T-helper 2 cell (primary cell): ENCODE data around the gene DEFB127.
"Not testable (repeated sequence)": the region's sequence is repeated elsewhere in the genome, so short reads cannot be mapped to it uniquely, and the experiment has no call there.

ENCODE experiments used
- DNase-seq, 5 experiments: peaks; one replicate each; pipeline versions ENCODE4 v3.0.0 to v3.0.0-alpha.2; 2012 to 2022
- total RNA-seq, 2 donors: gene quantifications; one replicate each; lab custom pipeline; 2026; lab: John Stamatoyannopoulos, UW

Gene DEFB127
- 0 reads per million in 2 donors for total RNA-seq

DNA sequence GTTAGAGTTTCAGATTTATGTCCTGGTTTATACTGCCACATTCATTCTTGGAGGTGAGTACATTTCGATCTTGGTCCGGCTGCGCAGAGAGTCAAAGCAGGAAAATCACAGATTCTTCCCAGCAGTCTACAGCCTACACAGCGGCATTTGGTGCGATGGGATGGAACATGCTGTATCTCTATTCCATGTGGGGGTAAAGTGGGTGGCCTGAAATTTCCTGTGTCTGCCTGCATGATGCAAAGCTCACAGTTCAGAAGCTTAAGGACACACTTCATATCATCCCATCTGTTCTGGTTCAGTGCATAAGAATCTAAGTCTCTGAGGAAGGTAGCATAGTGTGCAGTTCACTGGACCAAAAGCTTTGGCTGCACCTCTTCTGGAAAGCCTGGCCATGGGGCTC lies at the start of gene DEFB127:
Gene DEFB127 (plus strand): TSS at position 301 of the 400 bp plus-strand sequence. CDS start 91 bp downstream, at position 392.
- no peak for DNase-seq

DNA sequence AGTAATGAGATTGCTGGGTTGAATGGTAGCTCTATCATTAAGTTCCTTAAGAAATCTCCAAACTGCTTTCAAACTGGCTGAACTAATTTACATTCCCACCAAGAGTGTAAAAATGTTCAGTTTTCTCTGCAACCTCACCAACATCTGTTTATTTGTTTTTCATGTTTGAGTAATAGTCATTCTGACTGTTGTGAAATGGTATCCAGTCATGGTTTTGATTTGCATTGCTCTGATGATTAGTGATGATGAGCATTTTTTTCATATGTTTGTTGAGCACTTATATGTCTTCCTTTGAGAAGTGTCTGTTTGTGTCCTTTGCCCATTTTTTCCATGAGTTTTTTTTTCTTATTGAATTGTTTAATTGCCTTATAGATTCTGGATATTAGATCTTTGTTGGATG lies 44.9 kb upstream of the DEFB127 start:
- DNase-seq: no peak

GRCh38 chr20:117518-117917 lies 39.7 kb upstream of the DEFB127 start:
- DNase-seq: no peak

DNA sequence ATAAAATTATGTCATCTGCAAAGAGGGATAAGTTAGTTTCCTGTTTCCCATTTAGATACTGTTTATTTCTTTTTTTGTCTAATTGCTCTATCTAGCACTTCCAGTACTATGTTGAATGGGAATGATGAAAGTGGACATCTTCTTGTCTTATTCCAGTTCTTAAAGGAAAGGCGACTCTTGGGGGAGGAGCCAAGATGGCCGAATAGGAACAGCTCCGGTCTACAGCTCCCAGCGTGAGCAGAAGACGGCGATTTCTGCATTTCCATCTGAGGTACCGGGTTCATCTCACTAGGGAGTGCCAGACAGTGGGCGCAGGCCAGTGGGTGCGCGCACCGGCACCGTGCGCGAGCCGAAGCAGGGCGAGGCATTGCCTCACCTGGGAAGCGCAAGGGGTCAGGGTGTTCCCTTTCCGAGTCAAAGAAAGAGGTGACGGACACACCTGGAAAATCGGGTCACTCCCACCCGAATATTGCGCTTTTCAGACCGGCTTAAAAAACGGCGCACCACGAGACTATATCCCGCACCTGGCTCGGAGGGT lies 27.4 kb upstream of the DEFB127 start:
- DNase-seq: not testable (repeated sequence)

- DNase-seq: peak in 1 of 5 experiments; percentile 25
These were observed 19.4 kb upstream of the DEFB127 start for GRCh38 chr20:137668-138490.

DNA sequence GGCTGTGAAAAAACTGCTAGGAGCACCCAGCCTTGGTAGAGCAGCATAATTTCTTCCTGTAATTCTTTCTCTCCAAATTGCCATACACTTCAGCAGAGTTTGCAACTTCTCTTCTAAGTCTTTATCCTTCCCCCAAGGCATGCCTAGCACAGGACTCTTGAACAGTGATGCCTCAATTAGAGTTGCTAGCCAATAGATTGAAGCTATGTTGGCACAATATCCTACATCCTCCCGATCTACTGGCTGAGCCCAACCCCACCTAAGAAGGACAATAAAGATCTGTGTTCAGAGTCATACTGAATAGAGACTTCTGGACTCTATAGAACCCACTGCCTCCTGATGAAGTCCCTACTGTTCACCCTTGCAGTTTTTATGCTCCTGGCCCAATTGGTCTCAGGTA lies 15.0 kb upstream of the DEFB127 start, which contains the start of gene DEFB126:
Gene DEFB126 (plus strand): TSS at position 301 of the 400 bp plus-strand sequence. CDS start 39 bp downstream, at position 340.
- no peak for DNase-seq

- DNase-seq: no peak
These were observed 11.4 kb upstream of the DEFB127 start for GRCh38 chr20:145877-146276.

- no peak for DNase-seq
These were observed 5.1 kb upstream of the DEFB127 start for GRCh38 chr20:152131-152530.

DNA sequence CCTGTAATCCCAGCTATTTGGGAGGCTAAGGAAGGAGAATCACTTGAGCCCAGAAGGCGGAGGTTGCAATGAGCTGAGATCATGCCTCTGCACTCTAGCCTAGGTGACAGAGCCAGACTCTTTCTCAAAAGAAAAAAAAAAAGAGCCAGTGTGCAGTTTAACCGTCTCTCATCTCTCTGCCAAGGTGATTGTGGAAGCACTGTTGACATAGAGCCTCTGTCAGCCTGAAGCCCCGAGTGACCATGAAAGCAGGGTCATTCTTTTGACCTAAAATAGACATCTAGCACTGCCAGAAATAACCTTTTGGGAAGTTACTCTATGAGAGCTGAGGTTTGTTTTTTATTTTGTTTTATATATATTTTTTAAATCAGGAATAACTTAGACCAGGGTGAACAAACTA lies 7.4 kb downstream of the DEFB127 start:
- no peak for DNase-seq

DNA sequence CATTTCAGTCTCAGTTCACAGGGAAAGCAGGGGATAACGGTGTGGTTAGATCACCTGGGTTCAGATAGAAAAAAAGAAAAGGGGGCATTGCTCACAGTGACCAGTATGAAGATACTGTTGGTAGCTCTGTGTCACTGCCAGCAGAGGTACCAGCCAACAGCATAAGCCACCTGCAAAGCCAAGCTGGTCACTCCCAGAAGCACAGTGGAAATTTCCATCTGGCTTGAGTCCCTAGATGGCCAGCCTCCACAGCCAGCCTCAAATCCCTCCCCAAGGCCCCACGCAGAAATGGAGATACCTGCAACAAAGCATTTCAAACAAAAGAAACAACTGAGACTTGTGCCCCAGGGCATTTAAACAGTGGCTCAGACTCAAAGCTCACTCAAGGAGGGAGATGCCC lies 11.6 kb downstream of the DEFB127 start:
- DNase-seq: no peak

GRCh38 chr20:184288-184687 lies 27.0 kb downstream of the DEFB127 start:
- DNase-seq: no peak

DNA sequence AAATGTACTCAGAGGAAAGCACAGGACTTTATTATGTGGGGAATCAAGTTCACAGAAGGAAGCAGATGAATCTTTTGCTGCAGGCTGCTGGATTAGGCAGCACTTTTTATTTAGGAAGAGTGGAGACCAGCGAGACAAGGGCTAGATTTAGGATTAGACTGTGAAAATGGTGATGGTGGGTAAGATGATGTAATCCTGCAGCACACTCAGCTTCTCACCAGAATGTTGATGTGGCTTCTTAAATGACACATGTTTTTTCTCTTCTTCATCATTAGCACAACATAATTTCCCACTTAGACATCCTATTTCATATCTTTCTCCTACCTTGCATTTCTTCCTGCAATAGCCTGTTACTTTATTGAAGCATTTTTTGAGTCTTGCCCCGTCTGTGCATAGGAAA lies 30.5 kb downstream of the DEFB127 start:
- no peak for DNase-seq

DNA sequence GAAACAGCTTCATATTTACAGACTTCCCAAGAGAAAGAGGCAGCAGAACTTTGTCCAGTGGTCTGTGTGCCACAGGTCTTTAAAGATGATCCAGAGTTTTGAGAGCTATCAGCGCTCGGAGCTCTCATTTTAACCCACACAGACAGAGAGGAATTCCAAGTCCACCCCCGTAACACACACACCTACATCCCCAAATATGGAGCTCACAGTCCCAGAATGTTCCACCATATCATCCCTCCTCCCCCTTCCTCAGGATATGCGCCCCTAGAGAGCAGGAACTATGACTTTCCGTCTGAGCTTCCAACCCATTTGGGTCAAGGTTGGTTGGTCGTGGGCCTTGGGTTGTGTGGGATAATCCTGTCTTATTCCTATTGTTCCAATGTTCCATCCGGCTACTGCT lies 32.4 kb downstream of the DEFB127 start, which contains the start of gene DEFB128:
Gene DEFB128 (minus strand): TSS at position 101 of the 400 bp plus-strand sequence. CDS start 88 bp downstream, at position 13.
- no peak for DNase-seq

DNA sequence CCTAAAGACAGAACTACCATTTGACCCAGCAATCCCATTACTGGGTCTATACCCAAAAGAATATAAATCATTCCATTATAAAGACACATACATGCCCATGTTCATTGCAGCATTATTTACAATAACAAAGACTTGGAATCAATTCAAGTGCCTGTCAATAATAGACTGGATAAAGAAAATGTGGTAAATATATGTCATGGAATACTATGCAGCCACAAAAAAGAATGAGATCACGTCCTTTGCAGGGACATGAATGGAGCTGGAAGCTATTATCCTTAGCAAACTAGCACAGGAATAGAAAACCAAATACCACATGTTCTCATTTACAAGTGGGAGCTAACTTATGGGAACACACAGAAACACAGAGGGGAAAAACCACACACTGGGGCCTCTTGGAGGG lies 41.0 kb downstream of the DEFB127 start:
- DNase-seq: no peak

DNA sequence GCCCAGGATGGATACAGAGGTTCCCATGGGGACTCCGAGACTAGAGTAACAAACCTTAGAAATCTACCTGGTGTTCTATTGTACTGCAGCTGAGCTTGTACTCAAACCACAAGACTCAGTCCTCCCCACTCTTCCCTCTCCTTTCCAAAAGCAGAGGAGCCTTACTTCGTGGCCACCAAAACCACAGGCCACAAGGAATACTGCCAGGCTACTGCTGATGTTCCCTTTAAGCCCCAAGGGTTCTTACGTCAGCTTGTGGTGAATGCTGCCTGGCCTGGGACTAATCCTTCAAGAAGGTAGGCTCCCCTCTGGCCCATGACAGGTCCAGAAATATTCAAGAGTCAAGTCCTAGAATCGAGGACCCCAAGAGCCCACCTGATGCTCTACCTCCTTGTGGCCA lies 42.7 kb downstream of the DEFB127 start:
- no peak for DNase-seq

DNA sequence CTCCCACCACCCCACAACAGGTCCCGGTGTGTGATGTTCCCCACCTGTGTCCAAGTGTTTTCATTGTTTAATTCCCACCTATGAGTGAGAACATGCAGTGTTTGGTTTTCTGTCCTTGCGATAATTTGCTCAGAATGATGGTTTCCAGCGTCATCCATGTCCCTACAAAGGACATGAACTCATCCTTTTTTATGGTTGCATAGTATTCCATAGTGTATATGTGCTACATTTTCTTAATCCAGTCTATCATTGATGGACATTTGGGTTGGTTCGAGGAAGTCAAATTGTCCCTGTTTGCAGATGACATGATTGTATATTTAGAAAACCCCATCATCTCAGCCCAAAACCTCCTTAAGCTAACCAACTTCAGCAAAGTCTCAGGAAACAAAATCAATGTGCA lies 46.4 kb downstream of the DEFB127 start:
- not testable (repeated sequence) for DNase-seq
